KMS-11 (cell line): ENCODE measurements around the gene PRPF4.
"Not testable (repeated sequence)": the region's sequence is repeated elsewhere in the genome, so short reads cannot be mapped to it uniquely, and the experiment has no call there.

ENCODE experiments used
- H2AFZ ChIP-seq: fragments of 200-600 bp; sonication (generic); 2 replicates; pipeline ENCODE4 v1.6.1; 2016; ENCODE audit warnings: antibody characterized with exemption, mixed run types, low read depth
- H3K27ac ChIP-seq: fragments of 200-600 bp; sonication (generic); 2 replicates; pipeline ENCODE4 v1.6.1; 2016; ENCODE audit warnings: mild to moderate bottlenecking, mixed run types
- H3K27me3 ChIP-seq: fragments of 200-600 bp; sonication (generic); 2 replicates; pipeline ENCODE4 v1.6.1; 2017; ENCODE audit warnings: mild to moderate bottlenecking, low read depth, mixed run types, moderate library complexity; ENCODE audit not compliant: insufficient read depth
- H3K36me3 ChIP-seq: fragments of 200-600 bp; sonication (generic); 2 replicates; pipeline ENCODE4 v1.6.1; 2017; ENCODE audit warnings: mild to moderate bottlenecking, mixed run types; ENCODE audit not compliant: insufficient read depth
- H3K4me1 ChIP-seq: fragments of 200-600 bp; sonication (generic); 2 replicates; pipeline ENCODE4 v1.6.1; 2016; ENCODE audit warnings: mild to moderate bottlenecking, low read depth, mixed run types; ENCODE audit not compliant: poor library complexity, severe bottlenecking
- H3K4me2 ChIP-seq: fragments of 200-600 bp; sonication (generic); 2 replicates; pipeline ENCODE4 v1.7.0; 2016; ENCODE audit warnings: mild to moderate bottlenecking, mixed run types
- H3K4me3 ChIP-seq: fragments of 200-600 bp; sonication (generic); IDR thresholded peaks from 2 replicates; pipeline ENCODE4 v1.6.1; 2017; ENCODE audit warnings: low read depth, low read length, mixed read lengths; ENCODE audit not compliant: insufficient read depth
- H3K79me2 ChIP-seq: fragments of 200-600 bp; sonication (generic); 2 replicates; pipeline ENCODE4 v1.6.1; 2016; ENCODE audit warnings: low read depth, mixed run types; ENCODE audit not compliant: insufficient read depth
- H3K9ac ChIP-seq: fragments of 200-600 bp; sonication (generic); 2 replicates; pipeline ENCODE4 v1.6.1; 2016; ENCODE audit warnings: mild to moderate bottlenecking, mixed run types
- H4K20me1 ChIP-seq: fragments of 200-600 bp; sonication (generic); 2 replicates; pipeline ENCODE4 v1.6.1; 2016; ENCODE audit warnings: mild to moderate bottlenecking, mixed run types; ENCODE audit not compliant: insufficient read depth
- TF ChIP-seq, protein P1 (sequence below): fragments of 200-600 bp; sonication (generic); conservative IDR thresholded peaks from 2 replicates; pipeline ENCODE4 v1.6.1; 2017; ENCODE audit warnings: low read depth, mild to moderate bottlenecking, antibody characterized with exemption, low read length, moderate library complexity, mixed read lengths

The PRPF4 gene

GRCh38 chr9:113281356-113281755 is 5.9 kb downstream of the PRPF4 start:
- no peak overlapping the region for H3K27ac ChIP-seq

GRCh38 chr9:113289091-113289490 is 13.6 kb downstream of the PRPF4 start:
- no peak overlapping the region for H3K4me3 ChIP-seq
- no peaks in the 10 kb centered on the region for H3K27me3 ChIP-seq
- H2AFZ ChIP-seq = no peak overlapping the region
- H3K9ac ChIP-seq = no peak overlapping the region
- H3K4me2 ChIP-seq = no peak overlapping the region
- no peaks in the 10 kb centered on the region for H3K79me2 ChIP-seq
- peaks cover 39% of the 10 kb centered on the region for H3K36me3 ChIP-seq
- no peaks in the 10 kb centered on the region for H4K20me1 ChIP-seq
- H3K27ac ChIP-seq = no peak overlapping the region
- no peaks in the 10 kb centered on the region for H3K4me1 ChIP-seq
- TF ChIP-seq, protein P1, sequence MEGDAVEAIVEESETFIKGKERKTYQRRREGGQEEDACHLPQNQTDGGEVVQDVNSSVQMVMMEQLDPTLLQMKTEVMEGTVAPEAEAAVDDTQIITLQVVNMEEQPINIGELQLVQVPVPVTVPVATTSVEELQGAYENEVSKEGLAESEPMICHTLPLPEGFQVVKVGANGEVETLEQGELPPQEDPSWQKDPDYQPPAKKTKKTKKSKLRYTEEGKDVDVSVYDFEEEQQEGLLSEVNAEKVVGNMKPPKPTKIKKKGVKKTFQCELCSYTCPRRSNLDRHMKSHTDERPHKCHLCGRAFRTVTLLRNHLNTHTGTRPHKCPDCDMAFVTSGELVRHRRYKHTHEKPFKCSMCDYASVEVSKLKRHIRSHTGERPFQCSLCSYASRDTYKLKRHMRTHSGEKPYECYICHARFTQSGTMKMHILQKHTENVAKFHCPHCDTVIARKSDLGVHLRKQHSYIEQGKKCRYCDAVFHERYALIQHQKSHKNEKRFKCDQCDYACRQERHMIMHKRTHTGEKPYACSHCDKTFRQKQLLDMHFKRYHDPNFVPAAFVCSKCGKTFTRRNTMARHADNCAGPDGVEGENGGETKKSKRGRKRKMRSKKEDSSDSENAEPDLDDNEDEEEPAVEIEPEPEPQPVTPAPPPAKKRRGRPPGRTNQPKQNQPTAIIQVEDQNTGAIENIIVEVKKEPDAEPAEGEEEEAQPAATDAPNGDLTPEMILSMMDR = no peak

More at GRCh38 chr9:113281356-113281755, 5.9 kb downstream of the PRPF4 start:
- peaks cover 18% of the 10 kb centered on the region; the same call in 1 of the 2 replicates for H3K79me2 ChIP-seq
- no peak overlapping the region for H3K4me3 ChIP-seq
- H3K4me1 ChIP-seq = peaks cover 14% of the 10 kb centered on the region
- TF ChIP-seq, protein P1 = no peak
- no peaks in the 10 kb centered on the region for H4K20me1 ChIP-seq
- H3K27me3 ChIP-seq = no peaks in the 10 kb centered on the region
- H3K9ac ChIP-seq = no peak overlapping the region
- H3K36me3 ChIP-seq = peaks cover 18% of the 10 kb centered on the region; the same call in 1 of the 2 replicates
- H2AFZ ChIP-seq = no peak overlapping the region
- no peak overlapping the region for H3K4me2 ChIP-seq

DNA sequence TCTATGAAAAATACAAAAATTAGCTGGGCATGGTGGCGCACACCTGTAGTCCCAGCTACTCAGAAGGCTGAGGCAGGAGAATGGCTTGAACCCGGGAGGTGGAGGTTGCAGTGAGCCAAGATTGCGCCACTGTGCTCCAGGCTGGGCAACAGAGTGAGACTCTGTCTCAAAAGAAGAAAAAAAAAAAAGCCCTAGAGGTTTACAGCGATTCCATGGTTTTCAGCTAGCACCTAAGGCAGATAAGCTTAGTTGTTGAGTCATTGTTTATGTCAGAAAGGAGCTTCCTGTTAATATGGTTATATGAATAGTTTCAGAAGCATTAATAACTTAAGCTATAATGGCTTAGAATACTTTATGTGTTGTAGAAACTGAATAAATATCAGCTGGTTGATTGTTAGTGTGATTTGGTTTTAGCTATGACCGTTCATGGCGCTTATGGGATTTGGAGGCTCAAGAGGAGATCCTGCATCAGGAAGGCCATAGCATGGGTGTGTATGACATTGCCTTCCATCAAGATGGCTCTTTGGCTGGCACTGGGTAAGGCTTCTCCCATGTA is 14.7 kb downstream of the PRPF4 start:
- no peak overlapping the region for H3K27ac ChIP-seq
- no peaks in the 10 kb centered on the region for H3K79me2 ChIP-seq
- H3K36me3 ChIP-seq = peaks cover 39% of the 10 kb centered on the region
- no peaks in the 10 kb centered on the region for H3K27me3 ChIP-seq
- TF ChIP-seq, protein P1 = no peak
- no peaks in the 10 kb centered on the region for H4K20me1 ChIP-seq
- H3K4me3 ChIP-seq = no peak overlapping the region
- no peak overlapping the region for H2AFZ ChIP-seq
- H3K9ac ChIP-seq = no peak overlapping the region
- H3K4me2 ChIP-seq = no peak overlapping the region
- no peaks in the 10 kb centered on the region for H3K4me1 ChIP-seq

DNA sequence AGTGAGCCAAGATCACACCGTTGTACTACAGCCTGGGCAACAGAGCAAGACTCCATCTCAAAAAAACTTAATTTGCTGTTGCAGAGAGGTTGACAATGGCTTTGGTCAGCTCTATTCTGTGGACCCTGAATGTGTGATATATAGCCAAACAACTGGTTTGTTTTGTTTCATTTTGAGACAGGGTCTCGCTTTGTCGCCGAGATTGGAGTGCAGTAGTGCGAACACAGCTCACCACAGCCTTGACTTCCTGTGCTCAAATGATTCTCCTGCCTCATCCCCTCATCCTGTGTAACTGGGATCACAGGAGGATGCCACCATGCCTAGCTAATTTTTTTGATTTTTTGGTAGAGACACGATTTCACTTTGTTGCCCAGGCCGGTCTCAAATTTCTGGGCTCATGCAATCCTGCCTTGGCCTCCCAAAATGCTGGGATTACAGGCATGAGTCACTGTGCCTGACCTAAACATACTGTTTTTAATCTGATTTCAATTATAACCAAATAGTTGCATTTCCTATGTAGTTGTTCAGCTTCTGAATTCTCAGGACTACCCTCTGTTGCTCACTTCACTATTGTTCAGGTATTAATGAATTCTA is 17.9 kb downstream of the PRPF4 start:
- Histone ChIP-seq H3K4me1 (no peaks in the 10 kb centered on the region), H3K36me3 (peaks cover 20% of the 10 kb centered on the region), H3K4me3 (no peak overlapping the region), H3K27ac (no peak overlapping the region), H4K20me1 (no peaks in the 10 kb centered on the region), H2AFZ (no peak overlapping the region), H3K27me3 (no peaks in the 10 kb centered on the region), H3K9ac (no peak overlapping the region), H3K79me2 (no peaks in the 10 kb centered on the region), H3K4me2 (no peak overlapping the region)
- TF ChIP-seq, protein P1 = no peak

GRCh38 chr9:113296247-113296646 is 20.8 kb downstream of the PRPF4 start:
- H2AFZ ChIP-seq, H3K36me3 ChIP-seq, H3K4me2 ChIP-seq, H3K27me3 ChIP-seq, H3K4me3 ChIP-seq, H3K9ac ChIP-seq, H3K79me2 ChIP-seq, H4K20me1 ChIP-seq, H3K27ac ChIP-seq, H3K4me1 ChIP-seq: not testable (repeated sequence)
